H1 (cell line): ENCODE data around the gene NHS. TPM values are rescaled to one million over a fixed set of nuclear protein-coding genes. Genes with fewer than 3 reads are reported as not detected.

Experiments
- EGR1 ChIP-seq: IDR thresholded peaks from 2 replicates; pipeline ENCODE4 v1.6.1; 2011; ENCODE audit warnings: low read depth, low read length, borderline replicate concordance
- HDAC2 ChIP-seq, 2 experiments: fragments of 300-600 bp in 1 of 2; sonication (generic) in 1 of 2; IDR thresholded peaks; 2 replicates each; pipeline ENCODE4 v1.6.1; 2011 to 2012; ENCODE audit warnings: low read depth in 2 of 2, low read length in 2 of 2, mild to moderate bottlenecking in 2 of 2, moderate library complexity in 2 of 2, borderline replicate concordance in 1 of 2, inconsistent platforms in 1 of 2
- NANOG ChIP-seq: IDR thresholded peaks from 2 replicates; pipeline ENCODE4 v1.6.1; 2011; ENCODE audit warnings: low read length, low read depth, mild to moderate bottlenecking, inconsistent platforms; ENCODE audit not compliant: insufficient read depth, poor library complexity, severe bottlenecking
- SP1 ChIP-seq: IDR thresholded peaks from 2 replicates; pipeline ENCODE4 v1.6.1; 2011; ENCODE audit warnings: low read depth, low read length
- TAF1 ChIP-seq: IDR thresholded peaks from 2 replicates; pipeline ENCODE4 v1.6.1; 2011; ENCODE audit warnings: mild to moderate bottlenecking, low read depth, low read length
- polyA plus RNA-seq, 7 experiments: library from polyadenylated mRNA; depleted of rRNA in 3 of 7; stranded (reverse) in 5 of 7; unstranded in 2 of 7; fragments of >200 nt in 5 of 7; fragments of 200-250 nt in 2 of 7; gene quantifications; 1 replicate in 5 of 7; 2 replicates in 1 of 7; 4 replicates in 1 of 7; pipeline versions ENCODE4 v1.2.1 to v1.2.3, GENCODE V29; 2011 to 2013; ENCODE audit warnings: missing spikeins in 2 of 7, mixed read lengths in 2 of 7
- total RNA-seq: library from RNA; stranded (reverse); fragmentation: NEBNext Ultra II Directional; extraction: Animal tissue kit (Norgen Biotek cat#: 25700); gene quantifications from 2 replicates; pipeline ENCODE4 v1.2.1, GENCODE V29; 2021

NHS gene
- total and polyA plus RNA-seq, 2 of the 8 experiments (the other 6 are each of a cell fraction or from before 2014, with no cell fraction given) = 2.2 to 6.7 TPM

DNA sequence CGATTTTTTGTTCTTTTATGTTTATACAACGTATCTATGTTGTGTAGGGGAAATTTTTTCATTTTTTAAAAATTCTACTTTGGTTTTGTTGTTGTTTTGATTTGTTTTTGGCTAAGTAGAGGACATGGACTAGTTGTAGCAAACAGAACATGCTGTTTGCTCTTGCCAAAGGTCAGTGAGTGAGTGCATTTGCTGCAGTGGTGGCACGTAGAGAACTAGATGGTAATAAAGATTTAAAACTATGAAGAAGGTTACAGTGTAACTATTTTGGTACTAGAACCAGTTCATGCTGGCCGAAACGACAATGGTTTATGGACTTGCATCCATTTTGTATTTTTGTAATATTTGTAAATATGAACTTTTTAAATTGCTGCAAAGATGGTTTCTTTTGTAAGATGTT, 360.4 kb downstream of the NHS start (continued):
- TF ChIP-seq NANOG = no peak
- TF ChIP-seq SP1 = no peak
- TF ChIP-seq HDAC2 (IDR thresholded peaks at IDR 0.05; ENCODE audit: borderline replicate concordance in 1 of 2, low read depth in 2 of 2, low read length in 2 of 2) = no peak
- TF ChIP-seq EGR1 = no peak
- no peak for TF ChIP-seq TAF1
